ENCODE measurements around the gene SP140L.
A peak's percentile ranks its signal among the peaks of the same experiment; 100 is the strongest.
"Not testable (repeated sequence)": the region's sequence is repeated elsewhere in the genome, so short reads cannot be mapped to it uniquely, and the experiment has no call there.

Gene SP140L

DNA sequence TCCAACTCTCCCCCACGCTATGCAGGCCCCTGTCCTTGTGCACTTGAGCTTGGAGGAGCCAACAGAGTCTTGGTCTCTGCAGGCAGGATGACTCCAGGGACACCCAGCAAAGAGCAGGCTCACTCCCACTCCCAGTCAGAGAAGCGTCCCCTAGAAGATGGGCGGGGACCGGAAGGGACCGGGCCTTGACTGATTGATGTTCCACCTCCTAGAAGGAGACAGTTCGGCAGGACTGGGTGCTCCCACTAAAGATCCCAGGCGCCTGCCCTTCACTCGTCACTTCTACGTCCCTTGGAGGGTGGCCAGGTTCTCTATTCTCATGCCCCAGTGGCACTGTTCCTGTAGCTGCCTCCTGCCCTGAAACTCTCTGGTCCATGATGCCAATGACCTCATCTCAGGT is 85.9 kb downstream of the SP140L start:
- no peak for DNase-seq (ENCODE audit: low read depth)
- H3K4me3 ChIP-seq (ENCODE audit: low read depth, low read length), result no peak overlapping the region

DNA sequence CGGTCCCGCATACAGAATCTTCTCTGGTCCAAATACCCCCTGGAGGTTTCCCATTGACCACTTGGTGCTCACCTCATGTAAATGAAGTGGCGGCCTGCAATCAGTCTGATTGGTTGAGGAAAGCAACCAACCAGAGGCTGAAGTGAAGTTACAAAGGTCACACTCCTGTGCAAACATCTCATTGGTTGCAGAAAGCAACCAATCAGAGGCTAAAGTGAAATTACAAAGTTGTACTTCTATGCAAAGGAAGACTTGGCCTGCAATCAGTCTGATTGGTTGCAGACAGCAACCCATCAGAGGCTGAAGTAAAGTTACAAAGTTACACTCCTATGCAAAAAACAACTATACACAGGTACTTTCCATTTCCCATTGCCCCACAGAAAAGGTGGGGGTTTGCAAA is 86.5 kb downstream of the SP140L start:
- DNase-seq (ENCODE audit: low read depth), result no peak
- H3K4me3 ChIP-seq (ENCODE audit: low read depth, low read length), result no peak overlapping the region

DNA sequence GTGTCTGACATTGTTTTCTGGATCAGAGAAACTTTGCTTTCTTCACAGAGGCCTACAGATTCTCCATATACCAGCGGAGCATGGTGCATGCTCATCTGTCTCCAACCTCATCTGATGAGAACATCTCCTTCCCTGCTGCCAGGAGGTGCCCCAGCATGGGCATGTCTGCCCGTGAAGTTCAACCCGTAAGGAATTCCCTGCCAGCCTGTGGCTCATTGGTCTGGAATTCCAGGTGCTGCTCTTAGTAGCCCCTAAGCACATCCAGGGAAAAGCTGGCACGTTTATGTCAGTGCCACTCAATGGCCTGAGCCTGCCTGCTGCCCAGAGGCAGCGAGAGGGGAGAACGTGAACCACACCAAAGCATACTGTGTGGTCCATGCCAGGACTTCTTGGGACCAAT is 87.3 kb downstream of the SP140L start:
- H3K4me3 ChIP-seq (ENCODE audit: low read depth, low read length), result no peak overlapping the region
- DNase-seq (ENCODE audit: low read depth), result no peak

DNA sequence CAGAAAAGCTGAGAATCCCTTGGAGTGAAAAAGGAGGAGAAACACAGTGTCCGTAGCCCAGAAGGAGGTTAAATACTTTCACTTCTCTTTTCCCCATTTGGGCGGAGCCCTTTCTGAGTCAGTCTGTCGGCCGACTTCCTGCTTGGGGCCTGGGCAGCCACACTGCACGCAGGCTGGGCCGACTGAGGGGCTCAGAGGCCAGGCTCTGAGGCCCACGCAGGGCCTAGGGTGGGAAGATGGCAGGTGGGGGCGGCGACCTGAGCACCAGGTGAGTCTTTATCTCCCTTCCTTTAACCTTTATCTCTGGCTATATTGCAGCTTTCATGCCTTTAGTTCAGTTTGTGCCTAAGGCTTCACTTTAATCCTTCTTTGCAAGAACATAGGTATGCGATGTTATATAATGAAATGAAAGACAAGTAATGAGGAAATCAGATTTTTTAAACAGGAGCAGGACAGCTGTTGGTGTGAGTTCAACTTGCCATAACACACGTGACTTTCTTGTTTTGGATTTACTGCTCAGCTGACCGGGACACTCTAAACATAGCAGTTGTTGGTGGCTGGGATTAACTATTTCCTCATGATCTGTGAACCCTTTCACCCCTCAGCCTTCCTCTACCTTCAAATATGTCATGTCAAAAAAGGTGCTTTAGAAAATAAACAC is 89.2 kb downstream of the SP140L start, which contains the start of gene SP100:
TSS of gene SP100 (plus strand) at position 141 of the 661 bp plus-strand sequence. CDS start at position 237, 96 bp downstream.
- DNase-seq (ENCODE audit: low read depth), result peak; percentile 36
- H3K4me3 ChIP-seq (ENCODE audit: low read depth, low read length), result peak within 1 kb of the TSS; percentile 73

DNA sequence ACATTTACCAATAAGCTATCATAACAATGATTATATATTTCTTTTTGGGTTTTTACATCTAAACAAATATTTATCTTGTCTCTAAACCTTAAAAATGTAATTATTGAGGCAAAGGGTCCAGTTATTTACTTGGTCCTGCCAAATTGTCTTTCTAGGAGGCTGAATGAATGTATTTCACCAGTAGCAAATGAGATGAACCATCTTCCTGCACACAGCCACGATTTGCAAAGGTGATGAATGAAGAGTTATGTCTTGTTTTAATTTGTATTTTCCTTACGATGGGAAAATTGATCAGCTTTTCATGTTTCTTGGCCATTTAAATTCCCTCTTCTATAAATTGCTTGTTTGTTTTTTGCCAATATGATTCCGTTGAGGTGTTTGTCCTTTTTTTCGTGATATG is 90.4 kb downstream of the SP140L start:
- peak overlapping the region; percentile 73 for H3K4me3 ChIP-seq (ENCODE audit: low read depth, low read length)
- no peak for DNase-seq (ENCODE audit: low read depth)

DNA sequence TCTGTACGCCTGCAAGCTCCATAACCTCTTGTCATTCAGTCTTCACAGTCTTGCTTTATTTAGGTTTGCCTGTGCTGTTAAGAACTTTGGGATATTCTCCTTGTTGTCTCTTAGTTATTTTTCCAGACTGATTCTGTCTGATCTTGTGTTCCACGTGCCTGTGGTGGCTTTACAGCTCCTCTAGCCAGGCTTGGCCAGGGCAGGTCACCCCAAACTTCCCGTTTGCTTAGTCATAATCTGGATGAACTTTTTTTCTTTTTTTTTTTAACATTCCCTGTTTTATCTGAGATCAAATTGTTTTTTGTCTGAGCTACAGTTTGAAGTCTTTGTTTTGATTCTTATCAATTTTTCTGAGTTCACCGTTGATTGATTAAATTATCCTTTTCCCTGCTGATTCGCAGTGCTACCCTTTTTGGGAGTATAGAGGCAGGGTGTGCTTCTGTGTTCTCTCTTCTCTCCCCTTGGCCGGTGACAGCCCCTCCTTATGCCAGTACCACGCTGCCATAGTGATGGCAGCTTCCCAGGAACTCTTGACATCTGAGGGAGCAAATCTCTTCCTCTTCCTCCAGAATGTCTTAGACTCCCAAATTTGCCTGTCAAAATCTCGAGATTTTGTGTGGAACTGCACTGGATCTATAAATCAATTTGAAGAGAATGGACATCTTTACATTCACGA is 91.5 kb downstream of the SP140L start:
- DNase-seq (ENCODE audit: low read depth), result peak; percentile 33
- H3K4me3 ChIP-seq (ENCODE audit: low read depth, low read length), result peak overlapping the region; percentile 73

DNA sequence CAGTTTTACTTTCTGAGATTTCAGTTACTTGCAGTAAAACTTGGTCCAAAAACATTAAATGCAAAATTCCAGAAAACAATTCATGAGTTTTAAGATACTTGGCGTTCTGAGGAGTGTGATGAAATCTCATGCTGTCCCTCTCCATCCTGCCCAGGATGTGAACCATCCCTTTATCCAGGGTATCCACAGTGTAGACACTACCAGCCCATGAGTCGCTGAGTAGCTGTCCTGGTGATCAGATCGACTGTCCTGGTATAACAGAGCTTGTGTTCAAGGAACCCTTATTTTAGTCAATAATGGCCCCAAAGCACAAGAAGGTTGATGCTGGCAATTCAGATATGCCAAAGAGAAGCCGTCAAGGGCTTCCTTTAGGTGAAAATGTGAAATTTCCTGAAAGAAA is 92.2 kb downstream of the SP140L start:
- no peak overlapping the region for H3K4me3 ChIP-seq (ENCODE audit: low read depth, low read length)
- no peak for DNase-seq (ENCODE audit: low read depth)

DNA sequence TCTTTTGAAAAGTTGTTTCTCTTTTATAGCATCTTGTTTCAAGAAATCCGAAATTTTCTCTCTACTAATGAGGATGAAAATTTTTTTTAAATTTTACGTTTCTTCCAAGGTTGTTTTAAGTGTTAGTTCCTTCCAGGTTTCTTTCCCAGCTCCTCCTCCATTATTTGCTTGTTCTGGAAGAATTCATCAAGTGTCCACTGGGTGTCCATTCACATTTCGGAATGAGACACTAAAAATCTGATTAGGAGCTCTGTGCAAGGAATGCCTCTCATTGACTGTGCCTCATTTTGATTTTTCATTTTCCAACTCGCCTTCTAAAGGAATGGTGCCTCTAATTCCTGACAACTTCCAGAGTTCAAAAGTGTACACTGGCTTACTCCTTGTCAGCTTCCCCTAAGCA is 95.2 kb downstream of the SP140L start:
- no peak overlapping the region for H3K4me3 ChIP-seq (ENCODE audit: low read depth, low read length)
- no peak for DNase-seq (ENCODE audit: low read depth)

DNA sequence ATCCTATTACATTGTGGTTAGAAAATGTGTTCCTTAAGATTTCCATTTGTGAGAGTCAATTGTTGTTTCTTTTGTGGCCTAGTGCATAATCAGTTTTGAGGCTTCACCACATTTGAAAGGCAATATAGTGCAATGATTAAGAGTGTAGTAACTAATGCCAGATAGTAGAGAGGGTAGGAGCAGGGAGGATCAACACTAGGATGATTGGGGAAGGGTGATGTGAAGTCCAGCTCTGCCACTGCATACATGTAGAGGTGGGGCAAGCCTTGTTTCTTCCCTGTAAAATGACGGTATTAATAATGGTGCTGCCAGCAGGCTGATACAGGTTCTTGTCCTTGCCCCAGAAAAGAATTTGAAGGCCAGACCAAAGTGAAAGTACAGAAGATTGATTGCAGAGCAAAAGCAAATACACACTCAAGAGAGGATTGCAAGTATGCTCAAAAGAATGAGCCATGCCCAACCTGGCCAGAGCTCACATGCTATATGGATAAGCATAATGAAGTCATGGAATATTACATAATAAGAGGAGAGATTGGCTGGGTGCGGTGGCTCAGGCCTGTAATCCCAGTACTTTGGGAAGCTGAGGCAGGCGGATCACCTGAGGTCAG is 97.0 kb downstream of the SP140L start:
- no peak overlapping the region for H3K4me3 ChIP-seq (ENCODE audit: low read depth, low read length)
- no peak for DNase-seq (ENCODE audit: low read depth)

DNA sequence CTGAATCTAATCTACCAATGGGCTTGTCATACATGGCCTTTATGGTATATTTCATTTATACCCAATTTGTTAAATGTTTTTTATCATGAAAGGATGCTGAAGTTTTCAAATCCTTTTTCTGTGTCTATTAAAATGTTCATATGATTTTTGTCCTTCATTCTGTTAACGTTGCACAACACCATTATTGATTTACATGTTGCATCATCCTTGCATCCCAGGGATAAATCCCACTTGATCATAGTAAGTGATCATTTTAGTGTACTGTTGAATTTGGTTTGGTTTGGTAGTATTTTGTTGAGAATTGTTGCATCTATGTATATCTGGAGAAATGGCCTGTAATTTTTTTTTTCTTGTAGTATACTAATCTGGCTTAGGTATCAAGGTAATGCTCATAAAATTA is 98.4 kb downstream of the SP140L start:
- H3K4me3 ChIP-seq (ENCODE audit: low read depth, low read length), result no peak overlapping the region
- no peak for DNase-seq (ENCODE audit: low read depth)

DNA sequence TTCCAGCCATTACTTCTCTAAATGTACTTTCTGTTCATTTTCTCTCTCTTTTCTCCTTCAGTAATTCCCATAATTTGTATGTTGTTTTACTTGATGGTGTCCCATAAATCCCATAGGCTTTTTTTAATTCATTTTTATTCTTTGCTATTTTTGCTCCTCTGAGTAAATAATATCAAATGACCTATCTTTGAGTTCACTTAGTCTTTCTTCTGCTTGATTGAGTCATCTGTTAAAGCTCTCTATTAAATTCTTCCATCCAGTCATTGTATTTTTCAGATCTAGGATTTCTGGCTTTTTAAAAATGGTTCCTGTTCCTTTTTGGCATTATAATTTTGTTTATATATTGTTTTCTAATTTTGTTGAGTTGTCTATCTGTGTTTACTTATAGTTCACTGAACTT is 102.5 kb downstream of the SP140L start:
- H3K4me3 ChIP-seq (ENCODE audit: low read depth, low read length), result no peak overlapping the region
- no peak for DNase-seq (ENCODE audit: low read depth)

DNA sequence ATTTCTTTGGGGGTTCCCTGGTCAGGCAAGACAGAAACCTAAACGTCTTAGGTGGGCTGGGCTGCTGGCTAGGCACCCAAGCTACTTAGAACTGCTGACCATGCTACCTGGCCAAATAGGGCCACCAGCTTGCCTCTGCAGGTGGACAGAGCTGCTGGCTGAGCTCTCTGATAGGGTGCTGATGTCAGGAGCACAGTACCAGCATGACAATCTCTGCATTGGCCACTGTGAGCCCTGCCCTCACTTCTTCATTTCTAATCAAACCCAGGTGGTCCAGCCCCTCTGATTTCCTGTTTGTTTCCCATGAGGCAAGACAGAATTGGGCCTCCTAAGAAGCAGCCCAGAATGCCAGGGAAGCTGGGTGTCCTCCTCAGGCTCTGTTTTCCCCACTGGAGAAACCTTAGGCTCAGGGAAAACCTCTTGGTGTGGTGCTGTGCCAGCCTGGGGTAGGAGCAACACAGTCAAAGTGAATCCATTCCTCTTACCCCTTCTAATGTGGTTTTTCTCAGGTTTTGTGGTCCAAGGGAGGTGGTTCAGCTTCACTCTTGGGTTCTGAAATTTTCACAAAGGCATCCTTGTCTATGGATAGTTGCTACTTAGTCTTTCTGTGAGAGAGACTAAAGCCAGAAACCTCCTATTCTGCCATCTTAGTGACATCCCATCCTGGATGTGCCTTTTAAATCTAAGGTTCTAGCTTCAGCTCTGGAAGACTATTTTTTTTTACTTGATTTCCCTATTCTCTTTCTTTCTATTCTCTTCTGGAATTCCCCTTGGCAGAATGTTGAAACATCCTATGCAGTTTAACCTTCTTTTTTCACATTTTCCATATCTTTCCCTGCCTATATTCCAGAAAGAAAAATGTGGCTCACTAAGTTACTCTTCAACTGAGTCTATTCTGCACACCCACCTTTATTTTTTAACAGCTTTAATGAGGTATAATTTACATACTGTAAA is 104.2 kb downstream of the SP140L start:
- H3K4me3 ChIP-seq (ENCODE audit: low read depth, low read length), result no peak overlapping the region
- no peak for DNase-seq (ENCODE audit: low read depth)

DNA sequence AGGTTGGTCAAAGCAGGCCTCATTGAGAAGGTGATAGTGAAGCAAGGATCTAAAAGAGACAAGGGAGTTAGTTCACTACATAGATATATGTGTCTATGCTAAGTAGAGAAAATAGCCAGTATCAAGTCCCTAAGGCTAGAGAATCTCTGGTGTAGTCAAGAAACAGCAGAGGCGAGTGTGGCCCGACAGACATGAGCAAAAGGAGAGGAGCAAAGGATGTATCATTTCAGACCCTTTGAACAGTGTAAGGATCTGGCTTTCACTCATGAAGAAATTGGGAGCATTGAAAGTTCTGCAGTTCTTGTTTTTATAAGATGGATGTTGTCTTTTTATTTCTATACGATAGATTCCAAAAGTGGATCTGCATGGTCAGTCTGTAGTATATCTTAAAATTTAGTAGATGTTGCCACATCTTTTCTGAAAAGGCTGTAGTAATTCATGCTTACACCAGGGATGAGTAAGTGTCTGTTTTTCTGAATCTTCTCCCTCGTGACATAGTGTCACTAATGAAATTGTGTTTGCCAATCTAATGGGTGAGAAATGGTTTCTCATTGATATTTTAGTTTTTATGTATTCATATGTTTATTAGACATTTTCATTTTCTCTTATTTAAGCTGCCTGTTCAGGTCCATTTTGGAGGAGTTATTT is 107.8 kb downstream of the SP140L start:
- no peak overlapping the region for H3K4me3 ChIP-seq (ENCODE audit: low read depth, low read length)
- DNase-seq (ENCODE audit: low read depth), result no peak

DNA sequence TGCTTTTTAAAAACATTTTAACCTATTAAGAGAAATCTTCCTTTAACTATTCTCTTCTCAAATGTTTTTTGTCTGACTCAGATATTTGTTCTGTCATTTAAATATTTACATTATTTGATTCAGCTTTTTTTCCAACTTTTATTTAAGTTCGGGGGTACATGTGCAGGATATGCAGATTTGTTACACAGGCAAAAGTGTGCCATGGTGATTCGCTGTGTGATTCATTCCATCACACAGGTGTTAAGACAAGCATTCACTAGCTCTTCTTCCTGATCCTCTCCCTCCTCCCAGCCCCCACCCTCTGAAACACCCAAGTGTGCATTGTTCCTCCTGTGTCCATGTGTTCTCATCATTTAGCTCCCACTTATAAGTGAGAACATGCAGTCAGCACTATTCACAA is 108.4 kb downstream of the SP140L start:
- DNase-seq (ENCODE audit: low read depth), result no peak
- no peak overlapping the region for H3K4me3 ChIP-seq (ENCODE audit: low read depth, low read length)

DNA sequence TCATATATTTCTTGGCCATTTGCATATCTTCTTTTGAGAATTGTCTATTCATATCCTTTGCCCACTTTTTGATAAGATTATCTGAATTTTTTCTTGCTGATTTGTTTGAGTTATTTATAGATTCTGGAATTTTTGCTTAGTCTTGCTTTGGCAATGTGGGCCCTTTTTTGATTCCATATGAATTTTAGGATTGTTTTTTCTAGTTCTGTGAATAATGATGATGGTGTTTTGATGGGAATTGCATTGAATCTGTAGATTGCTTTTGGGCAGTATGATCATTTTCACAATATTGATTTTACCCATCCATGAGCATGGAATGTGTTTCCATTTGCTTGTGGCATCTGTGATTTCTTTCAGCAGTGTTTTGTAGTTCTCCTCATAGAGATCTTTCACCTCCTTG is 112.1 kb downstream of the SP140L start:
- DNase-seq (ENCODE audit: low read depth); H3K4me3 ChIP-seq (ENCODE audit: low read depth, low read length): not testable (repeated sequence)

DNA sequence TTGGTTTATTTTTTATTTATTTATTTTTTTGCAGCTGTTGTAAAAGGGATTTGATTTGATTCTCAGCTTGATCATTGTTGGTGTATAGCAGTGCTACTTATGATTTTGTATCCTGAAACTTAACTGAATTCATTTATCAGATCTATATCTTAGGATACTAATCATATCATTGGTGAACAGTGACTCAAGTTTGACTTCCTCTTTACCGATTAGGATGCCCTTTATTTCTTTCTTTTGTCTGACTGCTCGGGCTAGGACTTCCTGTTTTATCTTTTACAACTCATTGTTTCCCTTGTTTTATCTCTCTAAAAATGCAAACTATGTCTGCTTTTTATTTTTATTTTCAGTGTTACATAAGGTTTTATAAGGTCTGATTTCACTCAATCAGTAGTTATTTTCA is 112.6 kb downstream of the SP140L start:
- no peak for DNase-seq (ENCODE audit: low read depth)
- no peak overlapping the region for H3K4me3 ChIP-seq (ENCODE audit: low read depth, low read length)

DNA sequence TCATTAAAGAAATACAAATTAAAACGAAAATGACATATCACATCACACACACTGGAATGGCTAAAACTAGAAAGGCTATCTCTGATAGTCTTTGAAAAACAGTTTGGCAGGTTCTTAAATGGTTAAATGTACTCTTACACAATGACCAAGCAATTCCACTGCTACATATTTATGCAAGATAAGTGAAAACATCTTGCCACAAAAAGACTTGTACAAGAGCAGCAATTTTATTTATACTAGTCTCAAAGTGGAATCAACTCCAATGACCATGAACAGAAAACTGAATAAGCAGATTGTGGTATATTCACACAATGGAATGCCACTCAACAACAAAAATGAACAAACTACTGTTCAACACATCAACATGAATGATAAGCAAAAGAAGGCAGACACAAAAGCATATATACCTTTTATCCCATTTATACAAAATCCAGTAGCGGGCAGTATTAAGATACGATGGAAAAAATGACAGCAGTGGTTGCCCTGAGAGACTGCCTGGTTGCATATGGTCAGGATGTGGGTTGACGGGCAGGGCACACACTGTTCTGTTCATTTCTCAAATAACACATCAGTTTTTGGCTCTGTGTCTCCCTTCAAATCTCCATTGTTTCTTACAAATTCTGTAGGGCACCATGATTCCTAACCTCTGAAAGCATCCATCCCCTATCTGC is 114.4 kb downstream of the SP140L start:
- no peak overlapping the region for H3K4me3 ChIP-seq (ENCODE audit: low read depth, low read length)
- no peak for DNase-seq (ENCODE audit: low read depth)

DNA sequence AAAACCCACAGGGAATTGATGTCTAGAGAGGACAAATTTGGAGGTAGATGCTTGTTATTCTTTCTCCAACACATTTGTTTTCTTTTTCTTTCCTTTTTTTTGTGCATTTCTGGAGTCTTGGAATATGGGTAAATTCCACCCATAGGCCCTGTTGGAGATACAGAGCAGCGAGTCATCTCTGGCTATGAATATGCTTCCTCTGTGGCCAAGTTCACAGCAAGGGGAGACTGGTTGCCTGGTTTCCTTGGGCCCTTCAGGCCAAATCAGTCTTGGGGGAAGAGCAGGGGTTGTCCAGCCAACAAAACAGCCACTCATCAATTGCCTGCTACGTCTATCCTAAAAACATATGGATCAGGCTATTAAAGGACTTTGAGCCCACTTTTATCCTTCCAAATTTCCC is 116.5 kb downstream of the SP140L start:
- H3K4me3 ChIP-seq (ENCODE audit: low read depth, low read length), result no peak overlapping the region
- DNase-seq (ENCODE audit: low read depth), result peak; percentile 19

DNA sequence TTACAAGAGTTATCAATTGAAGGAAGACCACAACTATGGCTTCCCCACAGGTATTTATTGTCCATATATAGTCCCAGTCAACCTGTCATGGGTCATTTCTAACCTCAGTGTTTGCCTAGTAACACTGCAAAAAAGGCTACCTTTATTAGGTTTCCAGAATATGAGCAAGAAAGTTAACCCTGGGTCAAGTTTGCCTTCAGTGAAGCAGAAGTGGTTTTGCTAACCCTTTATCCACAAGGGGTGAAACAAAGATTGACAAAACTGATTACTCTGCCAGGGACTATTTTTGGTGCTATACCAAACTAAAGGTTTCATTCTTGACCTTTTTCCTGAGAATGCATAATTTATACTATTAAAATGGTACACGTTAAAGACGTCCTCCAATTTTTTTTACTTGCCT is 117.8 kb downstream of the SP140L start:
- no peak for DNase-seq (ENCODE audit: low read depth)
- H3K4me3 ChIP-seq (ENCODE audit: low read depth, low read length), result no peak overlapping the region

All from skeletal muscle cell (primary cell).